Thymus (tissue), 11 donors: ENCODE results near the gene NNAT. TPM values are rescaled to one million over a fixed set of nuclear protein-coding genes. Genes with fewer than 3 reads are reported as not detected.

Source experiments
- DNase-seq, 9 donors: peaks; one replicate each; pipeline ENCODE4 v3.0.0-alpha.2; 2013; ENCODE audit warnings: low spot score in 9 of 9, low read depth in 6 of 9, missing footprints in 1 of 9
- H3K27ac ChIP-seq, 2 donors: one replicate each; pipeline ENCODE4 v1.5.1; 2013; ENCODE audit warnings: control low read depth in 1 of 2, low read depth in 1 of 2, low read length in 1 of 2, mild to moderate bottlenecking in 1 of 2, moderate library complexity in 1 of 2
- H3K27me3 ChIP-seq, 2 donors: one replicate each; pipeline ENCODE4 v1.5.1; 2013; ENCODE audit warnings: low read length in 1 of 2; ENCODE audit not compliant: control insufficient read depth in 2 of 2, insufficient read depth in 1 of 2
- H3K36me3 ChIP-seq, 2 donors: one replicate each; pipeline ENCODE4 v1.5.1; 2013; ENCODE audit warnings: low read length in 1 of 2, mild to moderate bottlenecking in 1 of 2, moderate library complexity in 1 of 2; ENCODE audit not compliant: control insufficient read depth in 2 of 2, insufficient read depth in 2 of 2
- H3K4me1 ChIP-seq, 2 donors: one replicate each; pipeline ENCODE4 v1.5.1; 2013; ENCODE audit warnings: low read length in 2 of 2; ENCODE audit not compliant: control insufficient read depth in 2 of 2, insufficient read depth in 2 of 2
- H3K4me3 ChIP-seq, 2 donors: one replicate each; pipeline ENCODE4 v1.5.1; 2013; ENCODE audit warnings: low read length in 2 of 2, control low read depth in 1 of 2, mild to moderate bottlenecking in 1 of 2
- H3K9me3 ChIP-seq, 2 donors: one replicate each; pipeline ENCODE4 v1.5.1; 2013; ENCODE audit warnings: low read length in 1 of 2, mild to moderate bottlenecking in 1 of 2; ENCODE audit not compliant: control insufficient read depth in 2 of 2, insufficient read depth in 1 of 2
- WGBS: extraction: QIAGEN DNeasy Blood & Tissue Kit; methylation state at CpG from one replicate; pipeline ENCODE4 v1.1.7; 2013; 5-methylcytosine and 5-hydroxymethylcytosine counted together
- polyA plus RNA-seq: library from polyadenylated mRNA; stranded (reverse); fragments of 200-250 nt; gene quantifications from one replicate; pipeline ENCODE4 v1.2.3, GENCODE V29; 2013
- total RNA-seq: library from RNA; stranded (reverse); fragments of 120-200 nt; gene quantifications from one replicate; pipeline ENCODE4 v1.2.4, GENCODE V29; 2013
- donor health status: healthy.

Gene NNAT
- total and polyA plus RNA-seq, 2 donors = 16.1 to 19.9 TPM

DNA sequence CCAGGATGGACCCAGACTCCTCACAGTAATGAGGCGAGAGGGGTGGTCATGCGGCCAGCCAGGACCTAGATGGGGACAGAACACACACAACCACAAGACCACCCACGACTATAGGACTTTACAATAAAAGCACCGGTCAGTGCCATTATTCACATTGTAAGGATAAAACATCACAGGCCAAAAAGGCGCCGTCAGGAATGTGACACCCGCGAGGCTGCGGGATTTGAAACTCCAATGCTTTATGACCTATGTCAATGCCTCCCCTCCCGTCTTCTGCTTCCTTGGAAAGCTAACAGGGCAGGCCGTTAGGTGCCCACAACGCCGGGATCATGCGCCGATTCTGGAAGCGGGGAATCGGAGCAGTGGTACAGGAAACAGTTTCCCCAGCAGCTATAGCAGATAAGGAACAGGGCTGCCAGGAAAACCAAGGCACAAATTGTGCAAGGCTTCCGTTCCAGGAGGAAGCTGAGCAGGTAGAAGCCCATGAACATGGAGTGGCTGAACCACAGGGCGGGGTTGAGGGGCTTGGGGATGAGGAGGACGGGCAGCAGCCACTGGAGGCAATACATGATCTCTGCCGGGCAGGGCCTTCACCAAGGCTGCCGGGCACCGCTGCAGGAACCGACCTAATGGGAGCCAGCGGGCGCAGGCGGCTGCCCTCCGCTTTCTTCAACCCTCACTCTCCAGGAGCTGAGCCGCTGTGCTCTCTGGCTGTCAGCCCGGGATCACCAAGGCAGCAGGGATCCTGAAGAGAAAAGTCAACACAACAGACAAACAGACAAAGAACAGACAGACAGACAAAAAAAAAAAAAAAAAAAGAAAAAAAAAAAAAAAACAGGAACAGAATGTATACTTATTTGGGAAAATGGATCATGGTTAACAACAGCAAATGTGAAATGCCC lies 2.2 kb upstream of the NNAT start:
- whole genome bisulfite sequencing = 95% methylated on average over 30 of the region's 30 CpGs
- Histone ChIP-seq H3K9me3 (peaks cover 6 to 15% of the 10 kb centered on the region in 2 donors), H3K4me1 (peaks cover 0 to 16% of the 10 kb centered on the region in 2 donors), H3K4me3 (no peak overlapping the region), H3K36me3 (peaks cover 10% of the 10 kb centered on the region in 2 donors), H3K27me3 (peaks cover 0 to 35% of the 10 kb centered on the region in 2 donors), H3K27ac (no peak overlapping the region)
- DNase-seq = no peak

GRCh38 chr20:37519508-37520418 lies 1.3 kb upstream of the NNAT start:
- no peak overlapping the region for H3K4me3 ChIP-seq
- H3K36me3 ChIP-seq = peaks cover 6 to 10% of the 10 kb centered on the region in 2 donors
- peaks cover 6 to 15% of the 10 kb centered on the region in 2 donors for H3K9me3 ChIP-seq
- H3K27ac ChIP-seq = no peak overlapping the region
- H3K4me1 ChIP-seq = peaks cover 0 to 18% of the 10 kb centered on the region in 2 donors
- WGBS = 78% methylated on average over 39 of the region's 39 CpGs
- peaks cover 0 to 35% of the 10 kb centered on the region in 2 donors for H3K27me3 ChIP-seq
- peak in 1 of 9 donors; percentile 9 for DNase-seq

DNA sequence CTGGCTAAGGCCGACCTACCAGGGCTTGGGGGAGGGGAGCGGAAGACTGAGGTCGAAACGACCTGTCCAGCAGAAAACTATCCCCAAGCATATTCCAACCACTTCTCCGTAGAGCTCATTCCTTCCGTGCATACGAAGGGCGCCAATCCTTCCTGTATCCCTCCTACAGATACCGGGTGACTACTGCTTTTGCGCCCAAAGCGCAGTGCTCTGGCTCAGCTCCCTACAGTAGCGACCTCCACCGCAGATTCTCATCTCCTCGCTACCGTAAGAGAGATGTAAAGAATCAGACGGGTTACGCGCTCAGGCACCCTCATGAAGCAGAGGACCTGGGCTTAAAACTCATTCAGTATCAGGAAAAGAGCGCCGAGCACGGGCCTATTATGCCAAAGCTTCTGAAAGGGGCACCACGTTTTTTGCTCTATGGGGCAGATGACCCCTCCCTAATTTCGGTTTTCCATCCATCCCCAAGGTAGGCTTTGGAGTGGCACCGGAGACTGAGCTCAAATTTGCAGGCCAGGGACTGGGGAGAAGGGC lies 563 bp upstream of the NNAT start:
- H3K36me3 ChIP-seq = peaks cover 5 to 10% of the 10 kb centered on the region in 2 donors
- H3K27me3 ChIP-seq = peaks cover 0 to 35% of the 10 kb centered on the region in 2 donors
- 72% methylated on average over 24 of the region's 24 CpGs for WGBS
- no peak overlapping the region for H3K27ac ChIP-seq
- H3K9me3 ChIP-seq = peaks cover 6 to 15% of the 10 kb centered on the region in 2 donors
- H3K4me1 ChIP-seq = peaks cover 0 to 24% of the 10 kb centered on the region in 2 donors
- H3K4me3 ChIP-seq = no peak overlapping the region
- peak in 1 of 9 donors; percentile 19 for DNase-seq

GRCh38 chr20:37522260-37523011 lies 1.4 kb downstream of the NNAT start:
- peaks cover 5 to 9% of the 10 kb centered on the region in 2 donors for H3K36me3 ChIP-seq
- H3K9me3 ChIP-seq = peaks cover 6 to 15% of the 10 kb centered on the region in 2 donors
- H3K27me3 ChIP-seq = peaks cover 0 to 37% of the 10 kb centered on the region in 2 donors
- 95% methylated on average over 36 of the region's 36 CpGs for WGBS
- H3K27ac ChIP-seq = no peak overlapping the region
- H3K4me3 ChIP-seq = no peak overlapping the region
- peaks cover 3 to 31% of the 10 kb centered on the region in 2 donors for H3K4me1 ChIP-seq
- DNase-seq = peak in 1 of 9 donors; percentile 12

DNA sequence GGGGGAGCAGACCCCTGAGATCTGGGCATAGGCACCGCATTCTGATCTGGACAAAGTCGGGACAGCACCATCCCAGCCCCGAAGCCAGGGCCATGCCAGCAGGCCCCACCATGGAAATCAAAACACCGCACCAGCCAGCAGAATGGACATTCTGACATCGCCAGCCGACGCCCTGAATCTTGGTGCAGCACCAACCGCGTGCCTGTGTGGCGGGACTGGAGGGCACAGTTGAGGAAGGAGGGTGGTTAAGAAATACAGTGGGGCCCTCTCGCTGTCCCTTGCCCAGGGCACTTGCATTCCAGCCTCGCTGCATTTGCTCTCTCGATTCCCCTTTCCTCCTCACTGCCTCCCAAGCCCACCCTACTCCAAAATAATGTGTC lies 2.0 kb downstream of the NNAT start:
- Histone ChIP-seq H3K27me3 (peaks cover 0 to 37% of the 10 kb centered on the region in 2 donors), H3K27ac (no peak overlapping the region), H3K36me3 (peaks cover 3 to 7% of the 10 kb centered on the region in 2 donors), H3K9me3 (peaks cover 6 to 15% of the 10 kb centered on the region in 2 donors), H3K4me3 (no peak overlapping the region), H3K4me1 (peaks cover 3 to 31% of the 10 kb centered on the region in 2 donors)
- DNase-seq = no peak
- WGBS = 98% methylated on average over 13 of the region's 13 CpGs

DNA sequence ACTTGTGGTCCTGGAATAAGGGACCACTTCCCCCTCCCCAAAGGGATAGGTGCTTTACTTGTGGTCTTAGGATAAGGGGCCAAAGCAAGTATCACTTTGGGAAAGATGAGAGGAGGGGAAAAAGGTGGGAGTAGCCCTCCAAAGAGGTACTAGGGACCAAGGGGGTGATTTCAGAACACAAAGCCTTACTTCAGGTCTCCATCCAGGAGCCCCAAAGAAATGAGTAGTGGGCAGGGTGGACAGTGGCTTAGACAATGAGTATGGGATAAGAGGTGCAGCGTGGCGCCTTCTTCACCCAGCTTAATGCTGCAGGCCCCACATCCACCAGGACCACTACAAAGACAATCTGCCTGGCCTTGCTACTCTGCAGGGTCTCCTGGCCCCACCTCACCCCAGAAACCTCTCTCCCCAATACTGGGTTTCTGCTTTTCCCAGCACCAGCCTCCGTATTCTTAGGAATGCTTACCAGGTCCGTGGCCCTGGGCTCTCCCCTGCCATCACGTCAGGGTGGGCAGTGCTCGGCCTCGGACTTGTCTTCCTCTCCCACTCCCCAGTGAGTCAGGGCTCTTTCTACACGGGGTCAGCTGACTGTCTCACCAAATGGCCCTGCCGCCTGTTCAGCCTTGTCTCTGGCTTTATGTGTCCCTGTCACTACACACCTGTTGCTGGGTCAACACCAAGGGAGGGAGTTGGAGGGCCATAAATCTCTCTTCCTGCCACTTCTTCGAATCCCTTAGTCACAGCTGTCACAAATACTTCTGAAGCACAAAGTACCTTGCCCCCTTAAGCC lies 3.1 kb downstream of the NNAT start:
- Histone ChIP-seq H3K27ac (no peak overlapping the region), H3K36me3 (no peaks in the 10 kb centered on the region), H3K4me1 (peaks cover 9 to 38% of the 10 kb centered on the region in 2 donors), H3K4me3 (no peak overlapping the region), H3K27me3 (peaks cover 0 to 37% of the 10 kb centered on the region in 2 donors), H3K9me3 (peaks cover 6 to 15% of the 10 kb centered on the region in 2 donors)
- DNase-seq = no peak
- 82% methylated on average over 10 of the region's 10 CpGs for WGBS

GRCh38 chr20:37524859-37525708 lies 4.0 kb downstream of the NNAT start:
- peaks cover 6 to 15% of the 10 kb centered on the region in 2 donors for H3K9me3 ChIP-seq
- H3K36me3 ChIP-seq = no peaks in the 10 kb centered on the region
- DNase-seq = no peak
- H3K4me3 ChIP-seq = no peak overlapping the region
- peak overlapping the region in 1 of 2 donors; percentile 38 for H3K27ac ChIP-seq
- peaks cover 0 to 29% of the 10 kb centered on the region in 2 donors for H3K27me3 ChIP-seq
- WGBS = 73% methylated on average over 6 of the region's 6 CpGs
- H3K4me1 ChIP-seq = peaks cover 9 to 38% of the 10 kb centered on the region in 2 donors
